ENCODE measurements around the gene SLC44A5.

The SLC44A5 gene

DNA sequence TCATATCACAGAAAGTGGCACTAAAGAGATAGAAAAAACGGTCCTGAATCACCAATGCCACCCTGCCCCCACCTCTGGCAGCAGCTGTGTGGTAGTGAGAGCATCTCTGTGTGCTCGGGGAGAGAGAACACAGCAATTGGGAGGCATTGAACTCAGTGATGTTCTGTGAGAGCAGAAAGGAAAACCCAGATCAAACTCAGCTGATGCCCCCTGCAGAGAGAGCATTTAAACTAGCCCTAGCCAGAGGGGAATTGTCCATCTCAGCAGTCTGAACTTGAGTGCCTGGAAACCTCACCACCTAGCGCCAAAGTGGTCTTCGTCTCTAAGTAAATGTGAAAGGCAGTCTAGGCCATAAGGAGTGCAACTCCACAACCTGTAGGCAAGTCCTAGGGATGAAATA is 21.3 kb downstream of the SLC44A5 start:
- DNase-seq (ENCODE audit: low read depth in 1 of 2, low spot score in 1 of 2), result no peak

DNA sequence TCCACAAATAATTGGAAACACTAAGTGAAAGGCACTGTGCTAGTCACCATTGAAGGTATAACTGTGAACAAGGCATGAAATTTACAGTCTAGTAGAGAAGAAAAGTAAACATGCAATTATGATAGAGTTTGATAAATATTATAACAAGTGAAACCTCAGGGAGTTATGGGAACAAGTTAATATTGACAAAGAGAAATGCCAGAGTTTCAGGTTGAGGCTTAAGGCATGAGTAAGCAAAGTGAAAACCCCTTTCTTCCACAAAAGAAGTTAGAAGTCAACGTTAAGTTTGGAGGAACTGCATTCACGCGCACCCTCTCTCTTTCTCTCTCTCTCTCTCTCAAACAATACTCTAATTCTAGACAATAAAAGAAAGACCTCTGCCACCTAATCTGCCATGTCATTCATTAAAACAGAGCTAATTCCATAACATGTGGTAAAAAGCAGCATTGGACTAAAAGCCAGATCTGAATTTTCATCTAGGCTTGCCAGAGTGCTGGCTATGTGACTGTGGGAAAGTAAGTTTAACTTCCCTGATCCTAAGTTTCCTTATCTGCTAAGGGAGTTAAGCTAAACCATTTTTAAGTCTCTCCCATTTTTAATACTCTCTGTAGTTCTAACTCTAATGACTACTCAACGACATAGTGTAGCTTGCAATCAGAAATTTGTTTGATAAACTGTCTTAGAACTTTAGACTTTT is 22.0 kb downstream of the SLC44A5 start:
- no peak for DNase-seq (ENCODE audit: low read depth in 1 of 2, low spot score in 1 of 2)

DNA sequence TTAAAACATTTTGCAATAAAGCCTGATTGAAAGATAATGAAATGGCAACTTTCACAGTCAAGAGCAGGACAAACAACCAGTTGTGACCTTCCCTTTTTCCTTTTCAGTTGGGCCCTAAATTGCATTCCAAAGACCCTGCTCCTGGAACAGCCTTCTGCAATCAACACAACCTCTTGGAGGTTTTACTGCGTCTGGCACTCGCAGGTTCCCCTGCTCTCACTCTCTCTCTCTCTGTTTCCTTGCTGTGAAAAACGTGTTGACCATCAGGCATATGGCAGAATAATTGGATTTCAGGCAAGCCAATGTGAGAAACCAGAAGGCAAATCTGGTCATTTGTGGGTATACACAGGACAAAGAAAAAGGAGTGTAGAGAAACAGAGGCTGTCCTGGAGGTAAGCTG is 23.2 kb downstream of the SLC44A5 start:
- DNase-seq (ENCODE audit: low read depth in 1 of 2, low spot score in 1 of 2), result no peak

DNA sequence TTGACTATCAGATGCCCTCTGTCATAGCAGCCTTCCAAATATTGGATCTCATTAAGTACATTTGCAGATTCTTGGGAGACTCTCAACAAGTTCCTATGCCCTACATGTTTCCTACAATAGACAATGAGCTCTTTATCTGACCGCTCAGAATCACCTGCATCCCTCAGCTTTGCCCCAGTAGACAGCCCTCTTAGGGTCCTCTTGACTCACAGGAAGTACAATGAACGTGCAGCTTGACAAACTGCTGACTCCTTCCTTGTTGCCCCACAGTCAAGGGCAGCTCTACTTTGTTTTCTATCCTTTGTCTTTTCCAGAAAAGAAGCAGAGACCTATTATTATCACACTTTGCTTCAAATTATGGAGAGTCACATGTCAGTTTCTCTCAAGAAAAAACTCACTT is 27.6 kb downstream of the SLC44A5 start:
- no peak for DNase-seq (ENCODE audit: low read depth in 1 of 2, low spot score in 1 of 2)

DNA sequence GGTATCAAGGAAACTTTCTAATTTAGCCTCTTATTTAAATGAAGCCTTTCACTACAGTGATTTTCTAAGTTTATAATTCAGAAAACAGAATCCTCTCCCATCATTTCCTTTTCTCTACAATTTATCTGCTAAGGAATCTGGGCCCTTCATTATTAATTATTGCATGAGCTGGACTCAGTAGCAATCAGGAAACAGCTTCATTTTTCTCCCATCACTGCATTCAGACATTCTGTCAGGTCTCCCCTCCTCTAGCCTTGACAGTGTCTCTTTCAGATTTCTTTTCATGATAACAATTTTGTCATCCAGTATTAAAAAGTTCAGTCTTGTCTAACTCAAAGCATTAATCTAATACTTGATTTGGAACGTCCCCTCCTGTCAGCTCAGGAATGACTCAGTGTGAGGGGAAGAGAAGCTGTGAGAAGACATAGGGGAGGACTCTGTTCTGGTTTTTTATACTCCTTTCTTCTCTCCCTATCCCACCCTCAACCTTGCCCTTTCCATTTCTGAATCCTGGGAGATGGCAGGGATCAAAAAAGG is 28.1 kb downstream of the SLC44A5 start:
- no peak for DNase-seq (ENCODE audit: low read depth in 1 of 2, low spot score in 1 of 2)

DNA sequence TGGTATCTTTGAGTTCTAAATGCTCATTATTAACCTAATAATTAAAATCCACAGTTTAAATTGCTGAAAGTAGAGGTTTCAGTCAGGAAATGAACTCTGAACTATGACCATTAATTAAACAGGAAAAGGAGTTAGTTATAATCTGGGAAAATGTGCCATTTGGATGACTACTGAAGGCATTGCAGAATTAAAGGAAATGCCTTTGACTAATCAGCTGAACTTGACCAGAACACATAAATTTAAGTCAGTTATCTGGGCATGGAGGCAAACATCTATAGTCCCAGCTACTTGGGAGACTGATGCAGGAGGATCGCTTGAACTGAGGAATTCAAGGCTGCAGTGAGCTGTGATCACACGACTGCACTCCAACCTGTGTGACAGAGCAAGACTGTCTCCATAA is 31.9 kb downstream of the SLC44A5 start:
- DNase-seq (ENCODE audit: low read depth in 1 of 2, low spot score in 1 of 2), result no peak

DNA sequence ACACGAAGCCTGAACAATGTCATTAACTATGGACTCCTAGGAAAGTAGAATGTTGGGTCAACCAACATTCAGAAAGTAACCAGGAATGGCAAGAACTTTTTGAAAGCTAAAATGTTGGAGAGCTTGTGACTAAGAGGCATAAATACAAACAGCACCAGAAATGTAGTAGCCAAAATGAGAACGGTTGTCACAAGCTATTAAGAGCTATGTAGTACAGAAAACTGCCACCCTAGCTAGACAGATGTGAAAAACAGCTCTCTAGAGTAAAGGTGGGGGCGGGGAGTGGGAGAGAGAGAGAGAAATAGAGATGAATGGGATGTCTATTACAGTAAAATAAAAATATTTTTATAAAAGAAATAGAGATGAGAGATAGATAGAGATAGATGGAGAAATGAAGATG is 35.1 kb downstream of the SLC44A5 start:
- DNase-seq (ENCODE audit: low read depth in 1 of 2, low spot score in 1 of 2), result no peak

DNA sequence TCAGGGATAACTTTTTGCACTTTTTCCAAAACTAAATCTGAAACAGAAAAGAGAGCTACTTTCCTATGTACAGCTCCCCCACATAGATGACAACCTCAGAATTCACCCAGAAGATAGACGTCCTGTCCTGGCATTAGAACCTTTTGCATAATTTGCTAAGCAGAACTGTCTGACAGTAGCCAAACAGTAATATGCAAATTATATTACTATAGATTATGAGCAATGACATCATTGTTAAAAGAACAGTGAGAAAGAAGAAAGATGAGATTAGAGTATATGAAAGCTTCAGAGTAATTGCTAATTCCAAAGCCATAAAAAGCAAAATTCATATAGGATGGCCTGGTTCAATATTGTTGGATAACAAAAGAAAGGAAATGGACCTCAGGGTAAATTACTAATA is 43.7 kb downstream of the SLC44A5 start:
- DNase-seq (ENCODE audit: low read depth in 1 of 2, low spot score in 1 of 2), result no peak

DNA sequence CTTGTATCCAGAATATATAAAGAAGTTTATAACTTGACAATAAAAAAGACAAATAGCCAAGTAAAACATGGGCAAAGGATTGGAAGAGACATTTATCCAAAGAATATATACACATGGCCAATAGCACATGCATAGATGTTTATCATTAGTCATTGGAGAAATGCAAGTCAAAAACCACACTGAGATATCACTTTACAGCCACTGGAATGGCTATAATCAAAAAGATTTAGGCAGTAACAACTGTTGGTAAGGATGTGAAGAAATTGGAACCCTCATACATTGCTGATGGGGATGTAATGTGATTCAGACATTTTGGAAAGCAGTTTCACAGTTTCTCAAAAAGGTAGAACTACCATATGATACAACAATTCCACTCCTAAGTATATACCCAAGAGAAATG is 51.1 kb downstream of the SLC44A5 start:
- DNase-seq (ENCODE audit: low read depth in 1 of 2, low spot score in 1 of 2), result no peak

DNA sequence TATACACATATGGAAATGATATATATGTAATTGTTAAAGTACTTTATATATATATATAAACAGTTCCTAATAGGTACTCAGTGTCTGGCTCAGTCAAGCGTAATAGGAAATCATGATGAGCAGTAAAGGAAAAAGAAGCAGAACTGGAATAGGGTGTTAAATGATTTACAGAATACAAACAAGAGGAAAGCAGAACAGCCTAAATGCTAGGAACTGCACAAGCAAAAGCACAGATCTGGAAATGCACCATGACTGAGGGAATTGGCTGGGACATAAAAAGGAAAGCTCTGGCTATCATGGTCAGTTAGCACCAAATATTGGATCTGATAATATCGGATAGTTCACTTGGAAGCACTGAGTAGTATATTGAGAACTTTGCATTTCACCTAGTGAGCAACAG is 51.8 kb downstream of the SLC44A5 start:
- no peak for DNase-seq (ENCODE audit: low read depth in 1 of 2, low spot score in 1 of 2)

DNA sequence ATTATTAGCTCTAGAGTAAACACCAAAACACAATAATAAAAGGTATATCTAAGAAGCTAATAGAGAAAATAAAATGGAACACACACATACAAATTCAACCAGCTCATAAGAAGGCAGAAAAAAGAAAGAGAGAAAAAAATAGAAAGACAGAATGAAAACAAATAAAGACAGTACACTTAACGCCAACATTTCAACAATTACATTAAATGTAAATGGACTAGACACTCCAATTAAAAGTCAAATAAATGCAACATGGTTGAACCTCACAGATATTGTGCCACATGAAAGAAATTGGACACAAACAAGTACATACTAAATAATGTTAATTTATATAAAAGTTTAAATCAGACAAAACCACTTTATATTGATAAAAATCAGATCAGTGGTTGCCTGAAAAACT is 56.0 kb downstream of the SLC44A5 start:
- DNase-seq (ENCODE audit: low read depth in 1 of 2, low spot score in 1 of 2), result no peak

DNA sequence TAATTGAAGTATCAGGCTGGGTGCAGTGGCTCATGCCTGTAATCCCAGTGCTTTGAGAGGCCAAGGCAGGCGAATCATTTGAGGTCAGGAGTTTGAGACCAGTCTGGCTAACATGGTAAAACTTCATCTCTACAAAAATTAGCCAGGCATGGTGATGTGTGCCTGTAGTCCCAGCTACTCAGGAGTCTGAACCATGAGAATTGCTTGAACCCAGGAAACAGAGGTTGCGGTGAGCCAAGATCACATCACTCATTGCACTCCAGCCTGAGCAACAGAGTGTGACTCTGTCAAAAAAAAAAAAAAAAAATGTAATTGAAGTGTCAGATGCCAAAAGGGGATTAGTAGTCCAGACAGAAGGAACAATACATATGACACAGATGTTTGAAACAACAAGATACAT is 56.7 kb downstream of the SLC44A5 start:
- DNase-seq (ENCODE audit: low read depth in 1 of 2, low spot score in 1 of 2), result no peak

DNA sequence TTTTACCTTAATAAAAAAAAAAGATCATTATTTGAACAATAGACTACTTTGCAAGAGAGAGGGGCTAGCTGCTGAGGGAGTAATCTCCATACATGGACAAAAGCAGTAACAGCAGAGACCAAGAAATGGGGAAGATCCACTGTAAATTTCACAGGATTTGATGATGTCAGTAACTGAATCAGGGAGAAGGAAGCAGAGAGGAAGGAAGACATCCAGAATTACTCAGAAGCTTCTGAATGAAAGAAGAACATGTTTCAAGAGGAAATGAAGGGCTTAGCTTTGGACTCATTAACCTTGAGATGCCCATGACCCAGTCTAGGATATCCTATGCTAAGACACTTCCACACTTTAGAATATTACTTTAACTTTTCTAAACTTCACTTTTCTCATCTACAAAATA is 60.4 kb downstream of the SLC44A5 start:
- DNase-seq (ENCODE audit: low read depth in 1 of 2, low spot score in 1 of 2), result no peak

DNA sequence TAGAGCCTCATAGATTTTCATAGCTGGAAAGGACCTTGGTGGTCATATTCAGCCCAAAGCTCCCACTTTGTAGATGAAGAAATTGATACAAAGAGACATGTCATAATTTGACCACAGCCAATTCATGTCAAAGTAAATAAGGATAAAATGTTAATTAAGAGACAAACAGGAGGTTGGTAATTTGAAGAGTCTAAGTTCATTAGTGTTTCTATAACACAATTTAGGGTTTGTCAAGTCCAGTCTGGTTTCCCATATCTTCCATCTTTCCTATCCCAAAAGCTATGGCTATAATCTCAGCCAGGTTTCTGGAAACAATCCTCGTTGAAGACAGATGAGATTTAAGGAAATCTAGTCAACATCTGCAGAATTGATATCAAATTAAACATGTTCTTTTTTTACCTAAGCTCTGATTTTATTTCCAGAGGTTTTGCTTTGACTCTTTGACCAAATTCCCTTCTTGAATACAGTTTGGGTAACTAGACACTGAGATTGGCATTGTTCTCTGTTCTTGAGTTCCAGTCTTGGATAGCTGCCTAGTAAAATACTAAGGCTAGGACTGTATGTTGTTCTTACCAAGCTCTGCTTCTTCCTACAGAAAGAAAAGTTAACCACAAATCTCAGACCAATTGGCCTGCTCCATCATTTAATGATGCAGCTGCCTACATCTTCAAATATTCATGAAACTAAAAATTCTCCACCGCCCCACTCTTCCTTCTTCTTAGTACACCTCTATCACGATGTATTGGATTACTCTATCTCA is 62.0 kb downstream of the SLC44A5 start:
- DNase-seq (ENCODE audit: low read depth in 1 of 2, low spot score in 1 of 2), result no peak

DNA sequence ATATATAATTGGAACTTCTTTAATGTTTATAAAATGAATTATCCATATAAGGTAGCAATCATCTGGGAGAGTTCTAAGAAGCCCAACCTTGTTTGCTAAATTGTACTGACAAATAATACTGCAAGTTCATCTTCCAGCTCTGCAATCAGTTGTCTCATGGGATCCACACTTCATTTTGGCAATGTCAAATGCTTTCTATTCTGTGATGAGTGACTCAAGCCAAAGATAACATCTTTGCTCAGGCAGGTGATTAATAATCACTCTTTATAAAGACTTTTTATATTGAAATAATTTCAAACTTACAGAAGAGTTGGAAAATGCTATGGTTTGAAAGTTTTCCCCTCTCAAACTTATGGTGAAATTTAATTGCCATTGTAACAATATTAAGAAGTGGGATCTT is 67.2 kb downstream of the SLC44A5 start:
- no peak for DNase-seq (ENCODE audit: low read depth in 1 of 2, low spot score in 1 of 2)

DNA sequence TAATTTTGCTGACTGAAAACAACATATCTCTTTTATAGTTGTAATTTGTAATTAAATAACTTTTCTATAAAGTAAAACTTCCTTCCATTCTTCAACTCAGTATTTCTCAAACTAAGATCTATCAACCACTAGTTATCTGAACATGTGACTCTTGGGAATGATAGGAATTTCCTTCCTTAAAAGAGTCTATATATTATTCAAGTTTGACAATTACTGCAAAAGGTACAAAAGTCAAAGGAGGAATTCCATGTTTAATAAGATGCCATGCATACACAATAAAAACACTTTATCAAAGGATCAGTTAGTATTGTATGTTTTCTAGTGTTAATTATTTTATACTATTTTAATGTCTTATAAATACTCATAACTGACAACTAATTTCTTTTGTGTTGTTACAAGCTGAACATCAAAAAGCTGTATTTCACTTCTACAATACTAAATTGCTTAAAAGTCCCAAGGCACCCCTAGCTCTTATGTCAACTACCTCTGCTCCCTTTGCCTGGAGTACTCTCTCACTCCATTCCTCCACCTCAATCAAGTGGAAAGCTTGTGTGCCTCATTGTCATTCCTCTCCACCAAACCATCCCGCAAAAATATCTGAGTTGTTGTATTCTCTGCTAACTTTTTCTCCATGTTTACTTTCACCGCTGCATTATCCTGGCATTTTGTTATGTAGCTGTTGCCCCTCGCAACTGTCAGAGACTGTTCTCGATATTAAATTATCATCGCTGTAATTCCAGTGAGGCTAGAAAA is 67.9 kb downstream of the SLC44A5 start:
- no peak for DNase-seq (ENCODE audit: low read depth in 1 of 2, low spot score in 1 of 2)

DNA sequence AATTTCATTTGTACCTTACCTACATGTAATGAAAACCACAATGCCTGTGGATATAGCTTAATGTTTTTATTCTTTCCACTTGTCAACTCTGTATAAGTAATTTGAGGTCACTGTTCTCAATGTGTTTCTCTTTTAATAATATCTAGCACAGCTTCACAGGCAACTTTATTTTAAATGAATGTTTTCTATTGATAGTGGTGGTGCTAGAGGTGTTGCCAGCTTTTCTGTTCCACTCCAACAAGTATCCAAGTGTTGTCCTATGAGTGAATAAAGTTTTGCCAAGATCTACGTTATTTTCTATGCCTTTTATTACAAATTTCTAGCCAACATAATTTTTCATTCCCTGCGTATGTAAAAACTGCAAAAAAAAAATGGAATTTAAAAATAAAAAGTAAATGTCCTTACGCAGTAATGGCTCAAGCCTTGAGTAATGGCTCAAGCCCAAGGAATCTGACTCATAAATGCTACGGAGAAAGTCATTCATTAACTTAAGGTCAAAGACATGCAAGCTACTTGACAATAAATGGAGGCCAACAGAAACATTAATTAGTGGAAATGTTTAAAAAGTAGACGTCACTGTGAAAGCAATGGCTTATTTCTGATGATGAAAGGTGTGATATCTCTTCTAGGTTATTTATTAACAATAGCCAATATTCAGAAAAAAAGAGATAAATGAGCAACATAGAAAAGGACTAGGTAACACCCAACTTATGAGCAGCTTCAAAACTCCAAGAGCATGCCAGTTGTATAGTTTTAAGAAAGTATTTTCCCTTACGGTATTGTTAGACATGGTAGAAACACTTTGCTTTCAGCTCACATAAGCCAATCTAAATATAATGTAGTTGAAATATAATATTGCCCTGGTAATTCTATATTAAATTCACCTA is 71.4 kb downstream of the SLC44A5 start:
- no peak for DNase-seq (ENCODE audit: low read depth in 1 of 2, low spot score in 1 of 2)

DNA sequence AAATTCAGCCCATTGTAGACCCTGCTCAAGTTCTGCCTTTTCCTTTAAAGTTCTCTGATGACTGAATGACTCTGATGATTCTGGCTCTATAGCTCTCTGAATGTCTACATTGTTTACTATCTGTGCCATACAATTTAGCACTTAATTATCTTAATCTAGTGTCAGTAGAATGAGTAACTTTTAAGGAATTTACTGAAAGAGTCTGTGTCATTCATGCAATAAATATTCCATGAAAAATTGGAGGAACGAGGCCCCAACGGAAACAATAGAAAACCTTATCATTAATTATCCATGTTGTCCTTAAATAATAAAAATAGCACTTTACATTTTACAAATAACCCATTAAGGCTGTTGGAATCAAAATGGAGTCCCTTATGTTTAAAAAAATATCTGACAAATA is 77.8 kb downstream of the SLC44A5 start:
- DNase-seq (ENCODE audit: low read depth in 1 of 2, low spot score in 1 of 2), result no peak

DNA sequence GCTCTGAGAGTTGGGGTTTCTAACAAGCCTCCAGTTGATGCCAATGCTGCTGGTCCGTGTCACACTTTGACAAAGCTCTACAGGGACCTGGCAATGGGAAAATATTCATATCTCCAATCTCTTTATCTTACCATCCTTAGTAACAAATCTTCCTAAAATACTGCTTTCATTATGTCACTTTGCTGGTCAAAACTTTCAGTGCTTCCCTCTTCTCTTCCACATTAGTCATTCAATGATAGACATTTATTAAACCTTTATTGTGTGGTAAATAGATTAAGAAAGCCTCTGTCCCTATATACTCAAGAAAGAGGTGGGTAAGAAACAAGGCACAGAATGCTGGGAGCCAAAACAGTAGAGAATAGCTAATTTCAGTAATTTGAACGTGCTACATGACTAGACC is 79.3 kb downstream of the SLC44A5 start:
- no peak for DNase-seq (ENCODE audit: low read depth in 1 of 2, low spot score in 1 of 2)

DNA sequence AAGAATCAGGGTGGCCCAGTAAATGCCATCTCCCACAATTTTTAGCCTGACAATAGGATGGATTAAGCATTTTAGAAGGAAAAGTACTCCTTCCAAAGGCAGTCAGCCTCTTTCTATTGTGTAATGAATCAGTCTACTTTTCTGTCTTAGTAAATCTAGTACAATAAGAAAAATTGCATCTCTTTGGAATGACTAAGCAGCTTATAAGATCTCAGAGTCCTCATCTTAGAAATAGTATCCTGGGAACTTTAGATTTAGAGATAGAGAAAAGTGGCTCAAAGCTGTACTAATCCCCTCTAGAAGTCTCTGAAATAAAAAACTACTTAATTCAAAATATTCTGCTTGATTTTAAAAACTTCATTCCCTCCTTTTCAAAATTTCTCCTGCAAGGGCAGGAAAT is 81.4 kb downstream of the SLC44A5 start:
- no peak for DNase-seq (ENCODE audit: low read depth in 1 of 2, low spot score in 1 of 2)

DNA sequence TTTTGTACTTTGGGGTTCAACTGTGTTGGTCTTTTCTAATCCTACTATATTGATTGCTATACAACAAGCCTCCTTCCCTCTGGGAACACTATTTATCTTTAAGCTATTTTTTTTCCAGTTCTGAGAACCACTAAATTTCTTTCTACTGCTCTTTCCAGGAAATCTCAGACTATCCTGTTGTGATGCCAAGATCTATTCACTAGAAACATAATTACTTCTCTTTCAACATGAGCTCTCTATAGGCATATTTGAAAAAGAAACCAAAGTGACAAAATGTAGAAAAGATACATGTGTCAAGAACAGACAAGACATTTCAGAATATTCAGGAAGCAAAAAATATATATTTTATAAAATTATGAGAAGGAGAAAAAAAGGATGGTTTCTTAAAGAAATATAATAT is 82.9 kb downstream of the SLC44A5 start:
- no peak for DNase-seq (ENCODE audit: low read depth in 1 of 2, low spot score in 1 of 2)

All from activated CD4-positive, alpha-beta T cell treated with anti-CD3 and anti-CD28 coated beads, Interleukin-2, amount 50 U/mL, for 24 hours (primary cell).